Neural progenitor cell (in vitro differentiated cells): ENCODE measurements around the gene SSC4D. TPM values are rescaled to one million over a fixed set of nuclear protein-coding genes. Genes with fewer than 3 reads are reported as not detected.

Source experiments
- DNase-seq: peaks from one replicate; pipeline ENCODE4 v3.0.0-alpha.2; 2016; ENCODE audit warnings: low spot score
- H2AFZ ChIP-seq: fragments of 200-600 bp; sonication (generic); replicated peaks from 2 replicates; pipeline ENCODE4 v1.6.1; 2016; ENCODE audit warnings: antibody characterized with exemption
- H3F3A ChIP-seq: fragments of 200-600 bp; sonication (generic); 2 replicates; pipeline ENCODE4 v1.6.1; 2016; ENCODE audit warnings: antibody characterized with exemption, low read depth
- H3K27ac ChIP-seq: fragments of 200-600 bp; sonication (generic); 2 replicates; pipeline ENCODE4 v1.5.1; 2016; ENCODE audit warnings: mild to moderate bottlenecking
- H3K27me3 ChIP-seq: fragments of 200-600 bp; sonication (generic); 2 replicates; pipeline ENCODE4 v1.6.1; 2016; ENCODE audit warnings: mild to moderate bottlenecking, moderate library complexity
- H3K36me3 ChIP-seq: fragments of 200-600 bp; sonication (generic); 2 replicates; pipeline ENCODE4 v1.5.1; 2016
- H3K4me1 ChIP-seq: fragments of 200-600 bp; sonication (generic); 2 replicates; pipeline ENCODE4 v1.6.1; 2016; ENCODE audit warnings: mixed run types
- H3K4me2 ChIP-seq: fragments of 200-600 bp; sonication (generic); 2 replicates; pipeline ENCODE4 v1.6.1; 2016
- H3K4me3 ChIP-seq: fragments of 200-600 bp; sonication (generic); 2 replicates; pipeline ENCODE4 v1.5.1; 2016
- H3K79me2 ChIP-seq: fragments of 200-600 bp; sonication (generic); 2 replicates; pipeline ENCODE4 v1.6.1; 2016; ENCODE audit warnings: low read depth
- H3K9ac ChIP-seq: fragments of 200-600 bp; sonication (generic); 2 replicates; pipeline ENCODE4 v1.6.1; 2016
- H3K9me3 ChIP-seq: fragments of 200-600 bp; sonication (generic); 2 replicates; pipeline ENCODE4 v1.5.1; 2016; ENCODE audit warnings: low read depth
- H4K20me1 ChIP-seq: fragments of 200-600 bp; sonication (generic); 2 replicates; pipeline ENCODE4 v1.6.1; 2016; ENCODE audit warnings: low read depth
- H3K27ac Mint-ChIP-seq: 3 replicates; pipeline ENCODE4 v1.8.0; 2021; ENCODE audit warnings: mixed read lengths
- H3K27me3 Mint-ChIP-seq: 2 replicates; pipeline ENCODE4 v1.8.0; 2022; ENCODE audit warnings: low read depth, mild to moderate bottlenecking, inconsistent platforms, moderate library complexity, mixed read lengths; ENCODE audit not compliant: insufficient read depth
- H3K36me3 Mint-ChIP-seq: 3 replicates; pipeline ENCODE4 v1.8.0; 2021; ENCODE audit warnings: mixed read lengths
- H3K4me1 Mint-ChIP-seq: 3 replicates; pipeline ENCODE4 v1.8.0; 2021; ENCODE audit warnings: mixed read lengths
- H3K4me3 Mint-ChIP-seq: 3 replicates; pipeline ENCODE4 v1.8.0; 2021; ENCODE audit warnings: mild to moderate bottlenecking, moderate library complexity, mixed read lengths
- H3K9me3 Mint-ChIP-seq: 3 replicates; pipeline ENCODE4 v1.8.0; 2020; ENCODE audit warnings: mixed read lengths
- EZH2 ChIP-seq: fragments of 200-600 bp; sonication (generic); IDR thresholded peaks from 2 replicates; pipeline ENCODE4 v1.6.1; 2017; ENCODE audit warnings: antibody characterized with exemption, mild to moderate bottlenecking, moderate library complexity
- EZH2phosphoT487 ChIP-seq: fragments of 200-600 bp; sonication (generic); IDR thresholded peaks from 2 replicates; pipeline ENCODE4 v1.6.1; 2017; ENCODE audit warnings: antibody characterized with exemption
- total RNA-seq: library from RNA; depleted of rRNA; stranded (reverse); fragments of >200 nt; gene quantifications from 2 replicates; pipeline ENCODE4 v1.2.3, GENCODE V29; 2015; ENCODE audit warnings: low replicate concordance
- TF ChIP-seq, protein P1 (sequence below): fragments of 200-600 bp; sonication (generic); IDR thresholded peaks from 2 replicates; pipeline ENCODE4 v1.5.1; 2017; ENCODE audit warnings: antibody characterized with exemption, mild to moderate bottlenecking

SSC4D gene
- total RNA-seq, 1 donor from 2014 or later: 0.43 TPM

GRCh38 chr7:76354981-76355730, 54.3 kb downstream of the SSC4D start:
- Histone ChIP-seq H3K27me3 (no peaks in the 10 kb centered on the region), H3K36me3 (peaks cover 28% of the 10 kb centered on the region), H4K20me1 (peaks cover 78% of the 10 kb centered on the region), H3K4me2 (peak overlapping the region; percentile 99), H3K4me1 (peaks cover 30% of the 10 kb centered on the region), H3K9me3 (no peaks in the 10 kb centered on the region), H3K4me3 (peak overlapping the region; percentile 97), H2AFZ (no peak overlapping the region), H3K79me2 (peaks cover 86% of the 10 kb centered on the region), H3F3A (peaks cover 15% of the 10 kb centered on the region), H3K27ac (no peak overlapping the region), H3K9ac (no peak overlapping the region)
- no peak for DNase-seq
- Mint-ChIP-seq H3K36me3 (peaks cover 51% of the 10 kb centered on the region), H3K4me1 (peaks cover 21% of the 10 kb centered on the region), H3K27me3 (no peaks in the 10 kb centered on the region), H3K4me3 (no peak overlapping the region), H3K9me3 (peaks cover 37% of the 10 kb centered on the region), H3K27ac (no peak overlapping the region)
- TF ChIP-seq EZH2: no peak
- TF ChIP-seq EZH2phosphoT487: no peak
- TF ChIP-seq, protein P1, sequence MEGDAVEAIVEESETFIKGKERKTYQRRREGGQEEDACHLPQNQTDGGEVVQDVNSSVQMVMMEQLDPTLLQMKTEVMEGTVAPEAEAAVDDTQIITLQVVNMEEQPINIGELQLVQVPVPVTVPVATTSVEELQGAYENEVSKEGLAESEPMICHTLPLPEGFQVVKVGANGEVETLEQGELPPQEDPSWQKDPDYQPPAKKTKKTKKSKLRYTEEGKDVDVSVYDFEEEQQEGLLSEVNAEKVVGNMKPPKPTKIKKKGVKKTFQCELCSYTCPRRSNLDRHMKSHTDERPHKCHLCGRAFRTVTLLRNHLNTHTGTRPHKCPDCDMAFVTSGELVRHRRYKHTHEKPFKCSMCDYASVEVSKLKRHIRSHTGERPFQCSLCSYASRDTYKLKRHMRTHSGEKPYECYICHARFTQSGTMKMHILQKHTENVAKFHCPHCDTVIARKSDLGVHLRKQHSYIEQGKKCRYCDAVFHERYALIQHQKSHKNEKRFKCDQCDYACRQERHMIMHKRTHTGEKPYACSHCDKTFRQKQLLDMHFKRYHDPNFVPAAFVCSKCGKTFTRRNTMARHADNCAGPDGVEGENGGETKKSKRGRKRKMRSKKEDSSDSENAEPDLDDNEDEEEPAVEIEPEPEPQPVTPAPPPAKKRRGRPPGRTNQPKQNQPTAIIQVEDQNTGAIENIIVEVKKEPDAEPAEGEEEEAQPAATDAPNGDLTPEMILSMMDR: no peak

DNA sequence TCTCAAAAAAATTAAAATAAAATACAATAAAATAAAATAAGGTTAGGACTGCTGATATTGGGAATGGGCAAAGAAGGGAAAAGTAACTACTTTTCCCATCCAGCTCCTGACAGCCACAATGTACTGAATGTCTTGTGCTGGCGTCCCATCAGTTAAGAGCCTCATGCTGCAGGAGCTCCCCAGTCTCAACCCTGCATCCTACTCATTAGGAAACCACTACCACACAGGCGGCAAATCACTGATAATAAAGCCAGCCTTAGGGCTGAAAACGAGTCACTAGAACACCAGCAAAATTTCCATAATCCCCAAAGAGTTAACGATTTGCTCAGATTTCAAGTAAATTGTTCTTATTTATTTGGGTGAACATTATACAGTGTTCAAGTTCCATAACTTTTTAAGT, 55.0 kb downstream of the SSC4D start:
- Histone ChIP-seq H3K9me3 (no peaks in the 10 kb centered on the region), H3K4me2 (peak overlapping the region; percentile 9), H3K36me3 (peaks cover 35% of the 10 kb centered on the region), H3K4me1 (peaks cover 26% of the 10 kb centered on the region), H3K27ac (no peak overlapping the region), H2AFZ (no peak overlapping the region), H4K20me1 (peaks cover 84% of the 10 kb centered on the region), H3K27me3 (no peaks in the 10 kb centered on the region), H3K9ac (no peak overlapping the region), H3F3A (peaks cover 19% of the 10 kb centered on the region), H3K4me3 (peak overlapping the region; percentile 97), H3K79me2 (peaks cover 92% of the 10 kb centered on the region)
- DNase-seq: no peak
- Mint-ChIP-seq H3K36me3 (peaks cover 57% of the 10 kb centered on the region), H3K27ac (no peak overlapping the region), H3K4me3 (peak overlapping the region; percentile 18), H3K27me3 (no peaks in the 10 kb centered on the region), H3K4me1 (peaks cover 14% of the 10 kb centered on the region), H3K9me3 (peaks cover 38% of the 10 kb centered on the region)
- TF ChIP-seq EZH2phosphoT487 (no peak), EZH2 (no peak)
- TF ChIP-seq, protein P1: no peak

DNA sequence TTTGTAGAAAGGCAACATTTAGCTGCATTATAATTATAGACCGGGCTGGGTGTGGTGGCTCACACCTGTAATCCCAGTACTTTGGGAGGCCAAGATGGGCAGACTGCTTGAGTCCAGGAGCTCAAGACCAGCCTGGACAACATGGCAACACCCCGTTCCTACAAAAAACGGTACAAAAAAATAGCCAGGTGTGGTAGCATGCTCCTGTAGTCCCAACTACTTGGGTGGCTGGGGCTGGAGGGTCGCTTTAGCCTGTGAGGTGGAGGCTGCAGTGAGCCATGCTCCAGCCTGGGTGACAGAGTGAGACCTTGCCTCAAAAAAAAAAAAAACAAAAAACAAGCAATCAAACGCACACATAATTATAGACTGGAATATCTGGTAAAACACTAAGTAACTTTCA, 55.8 kb downstream of the SSC4D start:
- no peaks in the 10 kb centered on the region for H3K27me3 ChIP-seq
- no peak overlapping the region for H3K27ac ChIP-seq
- no peaks in the 10 kb centered on the region for H3K9me3 ChIP-seq
- H3K4me3 ChIP-seq: no peak overlapping the region
- DNase-seq: no peak
- peaks cover 91% of the 10 kb centered on the region for H4K20me1 ChIP-seq
- H3K36me3 ChIP-seq: peaks cover 37% of the 10 kb centered on the region
- no peak overlapping the region for H3K4me3 Mint-ChIP-seq
- H3F3A ChIP-seq: peaks cover 21% of the 10 kb centered on the region
- no peaks in the 10 kb centered on the region for H3K27me3 Mint-ChIP-seq
- peaks cover 100% of the 10 kb centered on the region for H3K79me2 ChIP-seq
- H3K27ac Mint-ChIP-seq: no peak overlapping the region
- peaks cover 26% of the 10 kb centered on the region for H3K4me1 ChIP-seq
- H3K36me3 Mint-ChIP-seq: peaks cover 61% of the 10 kb centered on the region
- peaks cover 39% of the 10 kb centered on the region for H3K9me3 Mint-ChIP-seq
- TF ChIP-seq EZH2phosphoT487 (no peak), EZH2 (no peak)
- TF ChIP-seq, protein P1: no peak
- H3K4me1 Mint-ChIP-seq: peaks cover 14% of the 10 kb centered on the region
- H2AFZ ChIP-seq: no peak overlapping the region
- H3K4me2 ChIP-seq: no peak overlapping the region
- no peak overlapping the region for H3K9ac ChIP-seq
